NCI-H2196 (cell line): ENCODE data around the gene TNNI2.
"Not testable (repeated sequence)": the region's sequence is repeated elsewhere in the genome, so short reads cannot be mapped to it uniquely, and the experiment has no call there.

Source experiments
- DNase-seq: peaks from one replicate; lab custom pipeline; 2025; ENCODE audit not compliant: unreplicated experiment; lab: John Stamatoyannopoulos, UW

Gene TNNI2

GRCh38 chr11:1838426-1839144 is at the start of gene TNNI2:
Gene TNNI2, plus strand, starts transcription at chr11:1838981. Its CDS starts 716 bp downstream, at chr11:1839697.
- DNase-seq: no peak

GRCh38 chr11:1791912-1792311 is 46.9 kb upstream of the TNNI2 start:
- no peak for DNase-seq

- no peak for DNase-seq
Observed at GRCh38 chr11:1792461-1792860, 46.3 kb upstream of the TNNI2 start.

- DNase-seq: no peak
Observed at GRCh38 chr11:1793081-1793480, 45.7 kb upstream of the TNNI2 start.

GRCh38 chr11:1796413-1797011 is 42.3 kb upstream of the TNNI2 start:
- no peak for DNase-seq

GRCh38 chr11:1797391-1798125 is 41.2 kb upstream of the TNNI2 start:
- no peak for DNase-seq

- no peak for DNase-seq
Observed at GRCh38 chr11:1803246-1803645, 35.5 kb upstream of the TNNI2 start.

GRCh38 chr11:1803835-1804519 is 34.8 kb upstream of the TNNI2 start:
- DNase-seq: not testable (repeated sequence)

GRCh38 chr11:1805525-1805924 is 33.3 kb upstream of the TNNI2 start:
- DNase-seq: no peak

GRCh38 chr11:1807264-1807995 is 31.4 kb upstream of the TNNI2 start:
- no peak for DNase-seq

GRCh38 chr11:1810761-1811160 is 28.0 kb upstream of the TNNI2 start:
- no peak for DNase-seq

GRCh38 chr11:1812274-1812673 is 26.5 kb upstream of the TNNI2 start:
- DNase-seq: no peak

GRCh38 chr11:1812801-1813200 is 26.0 kb upstream of the TNNI2 start:
- no peak for DNase-seq

GRCh38 chr11:1813356-1813755 is 25.4 kb upstream of the TNNI2 start:
- not testable (repeated sequence) for DNase-seq

- DNase-seq: no peak
Observed at GRCh38 chr11:1814691-1815090, 24.1 kb upstream of the TNNI2 start.

GRCh38 chr11:1815311-1815710 is 23.5 kb upstream of the TNNI2 start:
- DNase-seq: no peak

GRCh38 chr11:1815751-1816150 is 23.0 kb upstream of the TNNI2 start:
- no peak for DNase-seq

GRCh38 chr11:1817000-1817399 is 21.8 kb upstream of the TNNI2 start:
- no peak for DNase-seq

GRCh38 chr11:1817511-1817910 is 21.3 kb upstream of the TNNI2 start:
- DNase-seq: no peak

GRCh38 chr11:1819074-1819473 is 19.7 kb upstream of the TNNI2 start:
- no peak for DNase-seq
